PC-3 (cell line): Measurements from ENCODE around the gene ADRM1. TPM values are rescaled to one million over a fixed set of nuclear protein-coding genes. Genes with fewer than 3 reads are reported as not detected.

Experiments
- ATAC-seq: fragments of 200-7000 bp; cut with Tn5 transposase; 2 replicates; pipeline ENCODE4 v1.9.1; 2020; ENCODE audit warnings: mild to moderate bottlenecking, moderate library complexity
- BruUV-seq: library from RNA; stranded (reverse); fragments of 400-500 nt; replicated peaks from 2 replicates; lab custom pipeline; 2021; lab: Mats Ljungman, UMichigan
- CTCF ChIA-PET: fragments of 300-600 bp; sonication (Branson Sonifier 250); formaldehyde crosslinking; loops from one replicate; lab custom pipeline; 2022; ENCODE audit warnings: antibody characterized with exemption; lab: Charles Lee
- POLR2A ChIA-PET: fragments of 300-600 bp; sonication (Branson Sonifier 250); formaldehyde crosslinking; loops from one replicate; lab custom pipeline; 2022; ENCODE audit warnings: antibody characterized with exemption; ENCODE audit not compliant: unreplicated experiment; lab: Charles Lee
- DNase-seq: peaks from one replicate; pipeline ENCODE4 v3.0.0-alpha.2; 2015
- H2AFZ ChIP-seq: fragments of 300-600 bp; sonication (generic); 2 replicates; pipeline ENCODE4 v1.6.0; 2016; ENCODE audit warnings: antibody characterized with exemption, low read length
- H3F3A ChIP-seq: fragments of 300-600 bp; sonication (generic); one replicate; pipeline ENCODE4 v1.6.0; 2017; ENCODE audit warnings: antibody characterized with exemption, low read length, control low read depth, mild to moderate bottlenecking; ENCODE audit not compliant: unreplicated experiment
- H3K27ac ChIP-seq: fragments of 300-600 bp; sonication (generic); 2 replicates; pipeline ENCODE4 v1.5.1; 2016; ENCODE audit warnings: mild to moderate bottlenecking, low read length
- H3K27me3 ChIP-seq: fragments of 300-600 bp; sonication (generic); 2 replicates; pipeline ENCODE4 v1.6.1; 2016; ENCODE audit warnings: low read length, mixed read lengths
- H3K36me3 ChIP-seq: fragments of 300-600 bp; sonication (generic); 2 replicates; pipeline ENCODE4 v1.6.1; 2016; ENCODE audit warnings: low read depth, mixed run types, low read length, mixed read lengths
- H3K4me1 ChIP-seq: fragments of 300-600 bp; sonication (generic); 2 replicates; pipeline ENCODE4 v1.5.1; 2016; ENCODE audit warnings: low read length; ENCODE audit not compliant: insufficient read depth
- H3K4me2 ChIP-seq: fragments of 300-600 bp; sonication (generic); 2 replicates; pipeline ENCODE4 v1.6.0; 2016; ENCODE audit warnings: low read length
- H3K4me3 ChIP-seq: fragments of 300-600 bp; sonication (generic); 2 replicates; pipeline ENCODE4 v1.5.1; 2016; ENCODE audit warnings: mild to moderate bottlenecking, low read length, mixed read lengths
- H3K79me2 ChIP-seq: fragments of 300-600 bp; sonication (generic); 2 replicates; pipeline ENCODE4 v1.6.1; 2017; ENCODE audit warnings: low read length, mixed read lengths
- H3K9ac ChIP-seq: fragments of 300-600 bp; sonication (generic); 2 replicates; pipeline ENCODE4 v1.6.0; 2016; ENCODE audit warnings: mild to moderate bottlenecking, low read length
- H3K9me2 ChIP-seq: fragments of 300-600 bp; sonication (generic); replicated peaks from 2 replicates; pipeline ENCODE4 v1.6.1; 2016; ENCODE audit warnings: mixed run types, low read length, mixed read lengths
- H3K9me3 ChIP-seq: fragments of 300-600 bp; sonication (generic); 2 replicates; pipeline ENCODE4 v1.6.1; 2016; ENCODE audit warnings: low read length, mixed read lengths
- H4K20me1 ChIP-seq: fragments of 300-600 bp; sonication (generic); 2 replicates; pipeline ENCODE4 v1.6.1; 2016; ENCODE audit warnings: low read length, mixed read lengths
- CTCF ChIP-seq: fragments of 300-600 bp; sonication (generic); conservative IDR thresholded peaks from 2 replicates; pipeline ENCODE4 v1.5.1; 2017; ENCODE audit warnings: antibody characterized with exemption, low read depth, mild to moderate bottlenecking, low read length
- EZH2 ChIP-seq: fragments of 300-600 bp; sonication (generic); IDR thresholded peaks from one replicate; pipeline ENCODE4 v1.6.1; 2017; ENCODE audit warnings: antibody characterized with exemption, mild to moderate bottlenecking, low read length; ENCODE audit not compliant: unreplicated experiment
- EZH2phosphoT487 ChIP-seq: fragments of 300-600 bp; sonication (generic); IDR thresholded peaks from 2 replicates; pipeline ENCODE4 v1.6.1; 2018; ENCODE audit warnings: mild to moderate bottlenecking, antibody characterized with exemption, low read length, borderline replicate concordance
- intact Hi-C: fragments of 100-400 bp; cut with micrococcal nuclease; formaldehyde crosslinking; loops from 2 replicates; pipeline ENCODE4 v1.9.0; 2023
- total RNA-seq: library from RNA; depleted of rRNA; stranded (reverse); fragments of >200 nt; gene quantifications from 2 replicates; pipeline ENCODE4 v1.2.3, GENCODE V29; 2014

Gene ADRM1
- total RNA-seq, 1 experiment from 2014 or later, result 374 TPM

GRCh38 chr20:62267543-62267942 is 35.3 kb upstream of the ADRM1 start:
- H4K20me1 ChIP-seq, result no peaks in the 10 kb centered on the region
- no peak for ATAC-seq
- no peak for DNase-seq
- TF ChIP-seq CTCF, result no peak
- TF ChIP-seq EZH2, result no peak
- TF ChIP-seq EZH2phosphoT487, result no peak
- H3K9ac ChIP-seq, result no peak overlapping the region
- no peaks in the 10 kb centered on the region for H3K4me1 ChIP-seq
- H3K4me2 ChIP-seq, result no peak overlapping the region
- ChIA-PET CTCF (no interaction called here), POLR2A (no interaction called here)
- no peak overlapping the region for H2AFZ ChIP-seq
- no peaks in the 10 kb centered on the region for H3K79me2 ChIP-seq
- peaks cover 41% of the 10 kb centered on the region for H3K36me3 ChIP-seq
- no peaks in the 10 kb centered on the region for H3K9me3 ChIP-seq
- H3K9me2 ChIP-seq, result no peaks in the 10 kb centered on the region
- H3K27ac ChIP-seq, result no peak overlapping the region
- H3K4me3 ChIP-seq, result no peak overlapping the region
- BruUV-seq, result no TSS peak
- H3K27me3 ChIP-seq, result no peaks in the 10 kb centered on the region
- H3F3A ChIP-seq, result no peaks in the 10 kb centered on the region
- intact Hi-C loops, result no loop called here

- H4K20me1 ChIP-seq, result no peaks in the 10 kb centered on the region
- intact Hi-C loops, result no loop called here
- TF ChIP-seq EZH2phosphoT487, result no peak
- no peak for TF ChIP-seq EZH2
- TF ChIP-seq CTCF, result no peak
- H3K4me2 ChIP-seq, result no peak overlapping the region
- ATAC-seq, result no peak
- no peaks in the 10 kb centered on the region for H3K79me2 ChIP-seq
- ChIA-PET CTCF (no interaction called here), POLR2A (no interaction called here)
- H3K9ac ChIP-seq, result no peak overlapping the region
- H3K9me2 ChIP-seq, result no peaks in the 10 kb centered on the region
- DNase-seq, result no peak
- no peak overlapping the region for H2AFZ ChIP-seq
- no peaks in the 10 kb centered on the region for H3K4me1 ChIP-seq
- no peak overlapping the region for H3K4me3 ChIP-seq
- H3K27me3 ChIP-seq, result no peaks in the 10 kb centered on the region
- peaks cover 42% of the 10 kb centered on the region for H3K36me3 ChIP-seq
- H3F3A ChIP-seq, result no peaks in the 10 kb centered on the region
- no TSS peak for BruUV-seq
- no peak overlapping the region for H3K27ac ChIP-seq
- H3K9me3 ChIP-seq, result no peaks in the 10 kb centered on the region
Observed at GRCh38 chr20:62268228-62268900, 34.4 kb upstream of the ADRM1 start.

GRCh38 chr20:62269378-62269777 is 33.4 kb upstream of the ADRM1 start:
- ATAC-seq (no peak), DNase-seq (no peak)
- intact Hi-C loops, result no loop called here
- Histone ChIP-seq H3K9ac (no peak overlapping the region), H3K36me3 (peaks cover 38% of the 10 kb centered on the region), H3K9me3 (no peaks in the 10 kb centered on the region), H3K4me1 (no peaks in the 10 kb centered on the region), H3F3A (no peaks in the 10 kb centered on the region), H3K4me2 (no peak overlapping the region), H3K27me3 (no peaks in the 10 kb centered on the region), H4K20me1 (no peaks in the 10 kb centered on the region), H3K4me3 (no peak overlapping the region), H3K79me2 (no peaks in the 10 kb centered on the region), H3K9me2 (no peaks in the 10 kb centered on the region), H3K27ac (no peak overlapping the region), H2AFZ (no peak overlapping the region)
- ChIA-PET POLR2A (no interaction called here), CTCF (no interaction called here)
- no TSS peak for BruUV-seq
- TF ChIP-seq EZH2, result no peak
- TF ChIP-seq CTCF, result no peak
- no peak for TF ChIP-seq EZH2phosphoT487
